Neural cell (in vitro differentiated cells): ENCODE measurements around the gene ADGRG6.

Source experiments
- EZH2 ChIP-seq: fragments of 200-600, 300-800 bp; shearing (Covaris generic), sonication (generic); IDR thresholded peaks from 2 replicates; pipeline ENCODE4 v1.6.1; 2014; ENCODE audit warnings: antibody characterized with exemption, low read length, borderline replicate concordance, mild to moderate bottlenecking; ENCODE audit not compliant: insufficient read depth, poor library complexity, severe bottlenecking
- TF ChIP-seq, protein P1 (sequence below): fragments of 450-650 bp; IDR thresholded peaks from 2 replicates; pipeline ENCODE4 v1.5.1; 2014; ENCODE audit warnings: antibody characterized with exemption, mild to moderate bottlenecking, moderate library complexity; ENCODE audit not compliant: poor library complexity, severe bottlenecking

- TF ChIP-seq, protein P1, sequence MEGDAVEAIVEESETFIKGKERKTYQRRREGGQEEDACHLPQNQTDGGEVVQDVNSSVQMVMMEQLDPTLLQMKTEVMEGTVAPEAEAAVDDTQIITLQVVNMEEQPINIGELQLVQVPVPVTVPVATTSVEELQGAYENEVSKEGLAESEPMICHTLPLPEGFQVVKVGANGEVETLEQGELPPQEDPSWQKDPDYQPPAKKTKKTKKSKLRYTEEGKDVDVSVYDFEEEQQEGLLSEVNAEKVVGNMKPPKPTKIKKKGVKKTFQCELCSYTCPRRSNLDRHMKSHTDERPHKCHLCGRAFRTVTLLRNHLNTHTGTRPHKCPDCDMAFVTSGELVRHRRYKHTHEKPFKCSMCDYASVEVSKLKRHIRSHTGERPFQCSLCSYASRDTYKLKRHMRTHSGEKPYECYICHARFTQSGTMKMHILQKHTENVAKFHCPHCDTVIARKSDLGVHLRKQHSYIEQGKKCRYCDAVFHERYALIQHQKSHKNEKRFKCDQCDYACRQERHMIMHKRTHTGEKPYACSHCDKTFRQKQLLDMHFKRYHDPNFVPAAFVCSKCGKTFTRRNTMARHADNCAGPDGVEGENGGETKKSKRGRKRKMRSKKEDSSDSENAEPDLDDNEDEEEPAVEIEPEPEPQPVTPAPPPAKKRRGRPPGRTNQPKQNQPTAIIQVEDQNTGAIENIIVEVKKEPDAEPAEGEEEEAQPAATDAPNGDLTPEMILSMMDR: no peak
- TF ChIP-seq EZH2: no peak
Measured at GRCh38 chr6:142409794-142410193, 108.0 kb downstream of the ADGRG6 start.
